ENCODE results near the gene SHISAL1.

DNA sequence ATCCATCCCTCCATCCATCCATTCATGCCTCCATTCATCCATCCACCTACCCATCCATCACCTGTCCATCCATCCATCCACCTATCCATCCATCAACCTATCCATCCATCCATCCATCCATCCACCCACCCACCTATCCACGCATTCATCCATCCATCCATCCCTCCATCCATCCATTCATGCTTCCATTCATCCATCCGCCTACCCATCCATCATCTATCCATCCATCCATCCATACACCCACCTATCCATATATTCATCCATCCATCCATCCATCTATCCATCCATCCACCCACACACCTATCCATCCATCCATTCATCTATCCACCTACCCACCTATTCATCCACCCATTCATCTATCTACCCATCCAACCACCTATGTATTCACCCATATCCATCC is 118.2 kb downstream of the SHISAL1 start:
- TF ChIP-seq EZH2phosphoT487 (IDR thresholded peaks at IDR 0.05; ENCODE audit: borderline replicate concordance, low read length): no peak
- TF ChIP-seq, protein P1, sequence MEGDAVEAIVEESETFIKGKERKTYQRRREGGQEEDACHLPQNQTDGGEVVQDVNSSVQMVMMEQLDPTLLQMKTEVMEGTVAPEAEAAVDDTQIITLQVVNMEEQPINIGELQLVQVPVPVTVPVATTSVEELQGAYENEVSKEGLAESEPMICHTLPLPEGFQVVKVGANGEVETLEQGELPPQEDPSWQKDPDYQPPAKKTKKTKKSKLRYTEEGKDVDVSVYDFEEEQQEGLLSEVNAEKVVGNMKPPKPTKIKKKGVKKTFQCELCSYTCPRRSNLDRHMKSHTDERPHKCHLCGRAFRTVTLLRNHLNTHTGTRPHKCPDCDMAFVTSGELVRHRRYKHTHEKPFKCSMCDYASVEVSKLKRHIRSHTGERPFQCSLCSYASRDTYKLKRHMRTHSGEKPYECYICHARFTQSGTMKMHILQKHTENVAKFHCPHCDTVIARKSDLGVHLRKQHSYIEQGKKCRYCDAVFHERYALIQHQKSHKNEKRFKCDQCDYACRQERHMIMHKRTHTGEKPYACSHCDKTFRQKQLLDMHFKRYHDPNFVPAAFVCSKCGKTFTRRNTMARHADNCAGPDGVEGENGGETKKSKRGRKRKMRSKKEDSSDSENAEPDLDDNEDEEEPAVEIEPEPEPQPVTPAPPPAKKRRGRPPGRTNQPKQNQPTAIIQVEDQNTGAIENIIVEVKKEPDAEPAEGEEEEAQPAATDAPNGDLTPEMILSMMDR (conservative IDR thresholded peaks at IDR 0.05; ENCODE audit: low read depth, low read length): no peak
- TF ChIP-seq EZH2 (IDR thresholded peaks at IDR 0.05; ENCODE audit: low read length, unreplicated experiment): no peak

Data from PC-3 (cell line).